Peyer's patch (tissue), 4 donors: Measurements from ENCODE around the gene PSD. TPM values are rescaled to one million over a fixed set of nuclear protein-coding genes. Genes with fewer than 3 reads are reported as not detected.

Source experiments
- DNase-seq, 3 donors: peaks; one replicate each; pipeline ENCODE4 v3.0.0-alpha.2; 2017 to 2019
- H3K27ac ChIP-seq, 4 donors: fragments of 200-600 bp; sonication (generic); one replicate each; pipeline ENCODE4 v1.5.1; 2016 to 2019
- H3K27me3 ChIP-seq, 2 donors: fragments of 200-600 bp; sonication (generic); one replicate each; pipeline ENCODE4 v1.5.1; 2019
- H3K36me3 ChIP-seq, 3 donors: fragments of 200-600 bp; sonication (generic); one replicate each; pipeline ENCODE4 v1.5.1; 2016 to 2019
- H3K4me1 ChIP-seq, 4 donors: fragments of 200-600 bp; sonication (generic); one replicate each; pipeline ENCODE4 v1.5.1; 2016 to 2019
- H3K4me3 ChIP-seq, 4 donors: fragments of 200-600 bp; sonication (generic); 1 replicate in 3 of 4; 2 replicates in 1 of 4; pipeline ENCODE4 v1.5.1; 2016 to 2019; ENCODE audit warnings: mild to moderate bottlenecking in 1 of 4
- H3K9me3 ChIP-seq, 4 donors: fragments of 200-600 bp; sonication (generic); one replicate each; pipeline ENCODE4 v1.5.1; 2016 to 2019; ENCODE audit warnings: mild to moderate bottlenecking in 1 of 4
- POLR2A ChIP-seq, 2 donors: fragments of 450-650 bp; IDR thresholded peaks; one replicate each; pipeline ENCODE4 v1.5.1; 2017; ENCODE audit warnings: antibody characterized with exemption in 2 of 2, mild to moderate bottlenecking in 2 of 2, moderate library complexity in 2 of 2
- total RNA-seq, 4 donors: library from RNA; depleted of rRNA; stranded (reverse); fragments of >200 nt; gene quantifications; one replicate each; pipeline ENCODE4 v1.1.0, GENCODE V29; 2016
- TF ChIP-seq, protein P1 (sequence below), 6 experiments: fragments of 450-650 bp in 4 of 6; fragments of 200-600 bp in 2 of 6; sonication (generic) in 1 of 6; IDR thresholded peaks; one replicate each; pipeline ENCODE4 v1.5.1; 2017 to 2019; ENCODE audit warnings: antibody characterized with exemption in 6 of 6, mild to moderate bottlenecking in 3 of 6, moderate library complexity in 1 of 6

PSD gene
- total RNA-seq, 4 donors from 2014 or later: 1.6 to 14.3 (median 6.3) TPM; not detected in 1

DNA sequence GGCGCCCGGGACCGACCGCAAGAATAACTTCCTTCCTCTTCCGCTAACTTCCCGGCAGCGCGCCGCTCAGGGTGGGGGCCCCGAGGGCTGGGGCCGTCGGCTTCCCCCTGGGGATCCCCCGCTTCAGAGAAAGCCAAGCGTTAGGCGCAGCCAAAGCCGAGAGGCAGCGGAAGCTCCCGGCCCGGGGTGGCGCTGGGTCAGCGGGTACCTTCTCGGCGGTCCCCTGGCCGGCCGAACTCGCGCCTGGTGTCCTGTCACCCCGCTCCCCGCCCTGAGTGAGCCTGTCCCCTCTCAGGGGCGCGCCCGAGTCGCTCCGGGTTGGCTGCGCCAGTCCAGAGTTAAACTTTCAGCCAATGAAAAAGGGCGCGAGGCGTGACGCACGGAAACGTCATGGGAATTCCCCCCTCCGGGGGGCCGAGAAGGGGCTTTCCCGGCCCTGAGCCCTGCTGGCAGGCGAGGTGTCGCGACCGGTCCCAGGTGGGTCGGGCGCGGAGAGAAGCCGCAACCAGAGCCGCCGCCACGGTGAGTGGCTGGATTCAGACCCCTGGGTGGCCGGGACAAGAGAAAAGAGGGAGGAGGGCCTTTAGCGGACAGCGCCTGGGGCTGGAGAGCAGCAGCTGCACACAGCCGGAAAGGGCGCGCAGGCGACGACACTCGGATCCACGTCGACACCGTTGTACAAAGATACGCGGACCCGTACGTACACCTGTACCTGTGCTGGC, 24.3 kb downstream of the PSD start:
- peaks cover 0 to 35% (median 23%) of the 10 kb centered on the region in 4 donors for H3K4me1 ChIP-seq
- H3K9me3 ChIP-seq: no peaks in the 10 kb centered on the region
- H3K27me3 ChIP-seq: no peaks in the 10 kb centered on the region
- peak overlapping the region; percentile 68 to 79 (median 69) for H3K4me3 ChIP-seq
- H3K27ac ChIP-seq: peak overlapping the region; percentile 95 to 97 (median 96)
- TF ChIP-seq POLR2A (IDR thresholded peaks at IDR 0.05): peak; percentile 51 to 85
- TF ChIP-seq, protein P1, sequence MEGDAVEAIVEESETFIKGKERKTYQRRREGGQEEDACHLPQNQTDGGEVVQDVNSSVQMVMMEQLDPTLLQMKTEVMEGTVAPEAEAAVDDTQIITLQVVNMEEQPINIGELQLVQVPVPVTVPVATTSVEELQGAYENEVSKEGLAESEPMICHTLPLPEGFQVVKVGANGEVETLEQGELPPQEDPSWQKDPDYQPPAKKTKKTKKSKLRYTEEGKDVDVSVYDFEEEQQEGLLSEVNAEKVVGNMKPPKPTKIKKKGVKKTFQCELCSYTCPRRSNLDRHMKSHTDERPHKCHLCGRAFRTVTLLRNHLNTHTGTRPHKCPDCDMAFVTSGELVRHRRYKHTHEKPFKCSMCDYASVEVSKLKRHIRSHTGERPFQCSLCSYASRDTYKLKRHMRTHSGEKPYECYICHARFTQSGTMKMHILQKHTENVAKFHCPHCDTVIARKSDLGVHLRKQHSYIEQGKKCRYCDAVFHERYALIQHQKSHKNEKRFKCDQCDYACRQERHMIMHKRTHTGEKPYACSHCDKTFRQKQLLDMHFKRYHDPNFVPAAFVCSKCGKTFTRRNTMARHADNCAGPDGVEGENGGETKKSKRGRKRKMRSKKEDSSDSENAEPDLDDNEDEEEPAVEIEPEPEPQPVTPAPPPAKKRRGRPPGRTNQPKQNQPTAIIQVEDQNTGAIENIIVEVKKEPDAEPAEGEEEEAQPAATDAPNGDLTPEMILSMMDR (IDR thresholded peaks at IDR 0.05): peak in 5 of 6 experiments; percentile 95 to 98 (median 96)
- no peaks in the 10 kb centered on the region for H3K36me3 ChIP-seq
- DNase-seq: peak; percentile 95 to 98 (median 96)

DNA sequence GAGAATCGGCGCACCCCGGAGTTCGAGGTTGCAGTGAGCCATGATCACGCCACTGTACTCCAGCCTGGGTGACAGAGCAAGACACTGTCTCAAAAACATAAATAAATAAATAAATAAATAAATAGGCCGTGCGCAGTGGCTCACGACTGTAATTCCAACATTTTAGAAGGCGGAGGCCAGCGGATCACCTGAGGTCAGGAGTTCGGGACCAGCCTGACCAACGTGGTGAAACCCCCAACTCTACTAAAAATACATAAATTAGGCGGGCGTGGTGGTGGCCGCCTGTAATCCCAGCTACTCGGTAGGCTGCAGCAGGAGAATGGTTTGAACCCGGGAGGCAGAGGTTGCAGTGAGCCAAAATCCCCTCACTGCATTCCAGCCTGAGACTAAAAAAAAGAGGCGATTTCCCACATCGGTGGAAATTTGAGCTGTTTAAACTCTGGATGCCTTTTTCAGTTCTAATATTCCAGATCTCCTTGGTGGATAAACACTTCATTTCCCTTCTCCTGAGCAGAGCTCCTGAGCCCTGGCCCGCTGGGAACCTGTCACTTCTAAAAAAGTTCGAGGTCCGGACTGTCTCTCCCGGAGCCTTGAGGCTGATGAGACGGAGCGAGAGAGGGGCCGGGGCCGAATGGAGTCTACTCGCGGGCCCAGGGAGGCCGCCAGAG, 25.0 kb downstream of the PSD start:
- TF ChIP-seq, protein P1 (IDR thresholded peaks at IDR 0.05): peak in 1 of 6 experiments; percentile 96
- TF ChIP-seq POLR2A (IDR thresholded peaks at IDR 0.05): no peak
- Histone ChIP-seq H3K9me3 (no peaks in the 10 kb centered on the region), H3K4me3 (peak overlapping the region; percentile 68 to 79 (median 69)), H3K4me1 (peaks cover 0 to 28% (median 17%) of the 10 kb centered on the region in 4 donors), H3K27ac (peak overlapping the region; percentile 95 to 97 (median 96)), H3K27me3 (no peaks in the 10 kb centered on the region), H3K36me3 (no peaks in the 10 kb centered on the region)
- no peak for DNase-seq

DNA sequence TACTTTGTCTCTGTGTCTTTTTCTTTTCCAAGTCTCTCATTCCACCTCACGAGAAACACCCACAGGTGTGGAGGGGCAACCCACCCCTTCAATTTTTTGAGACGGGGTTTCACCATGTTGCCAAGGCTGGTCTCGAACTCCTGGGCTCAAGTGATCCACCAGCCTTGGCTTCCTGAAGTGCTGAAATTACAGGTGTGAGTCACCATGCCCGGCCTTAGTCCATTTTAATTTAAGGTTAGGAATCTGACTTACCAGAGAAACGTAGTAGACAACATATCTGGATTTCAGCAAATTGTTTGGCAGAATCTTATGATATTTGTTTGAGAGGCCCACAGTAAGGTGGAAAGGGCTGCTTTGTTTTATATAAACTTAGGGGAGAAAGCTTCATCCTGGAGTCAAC, 26.3 kb downstream of the PSD start:
- H3K27me3 ChIP-seq: no peaks in the 10 kb centered on the region
- TF ChIP-seq, protein P1 (IDR thresholded peaks at IDR 0.05): no peak
- TF ChIP-seq POLR2A (IDR thresholded peaks at IDR 0.05): no peak
- no peak for DNase-seq

DNA sequence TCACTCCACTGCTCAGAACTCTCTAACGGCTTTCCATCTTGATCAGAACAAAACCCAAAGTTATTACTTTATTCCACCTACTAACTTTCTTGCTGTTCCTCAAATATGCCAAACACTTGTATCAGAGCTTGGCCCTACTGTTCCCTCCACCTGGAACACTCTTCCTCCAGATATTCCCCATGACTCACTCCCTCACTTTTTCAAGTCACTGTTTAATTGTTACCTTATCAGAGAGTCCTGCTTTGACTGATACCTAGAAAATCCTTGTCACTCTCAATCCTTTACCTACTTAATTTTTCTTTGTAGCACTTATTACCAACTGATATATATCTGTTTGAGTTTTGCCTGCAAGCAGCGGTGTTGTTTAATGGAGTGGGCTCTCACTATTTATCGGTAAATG, 28.7 kb downstream of the PSD start:
- peaks cover 0 to 6% (median 3%) of the 10 kb centered on the region in 4 donors for H3K4me1 ChIP-seq
- DNase-seq: no peak
- H3K9me3 ChIP-seq: no peaks in the 10 kb centered on the region
- H3K4me3 ChIP-seq: no peak overlapping the region
- no peaks in the 10 kb centered on the region for H3K36me3 ChIP-seq
- no peaks in the 10 kb centered on the region for H3K27me3 ChIP-seq
- no peak for TF ChIP-seq POLR2A (IDR thresholded peaks at IDR 0.05)
- TF ChIP-seq, protein P1 (IDR thresholded peaks at IDR 0.05): no peak
- H3K27ac ChIP-seq: no peak overlapping the region

More for the DNA sequence above, 26.3 kb downstream of the PSD start:
- Histone ChIP-seq H3K27ac (no peak overlapping the region), H3K4me1 (peaks cover 0 to 21% (median 15%) of the 10 kb centered on the region in 4 donors), H3K36me3 (no peaks in the 10 kb centered on the region), H3K4me3 (no peak overlapping the region), H3K9me3 (no peaks in the 10 kb centered on the region)

DNA sequence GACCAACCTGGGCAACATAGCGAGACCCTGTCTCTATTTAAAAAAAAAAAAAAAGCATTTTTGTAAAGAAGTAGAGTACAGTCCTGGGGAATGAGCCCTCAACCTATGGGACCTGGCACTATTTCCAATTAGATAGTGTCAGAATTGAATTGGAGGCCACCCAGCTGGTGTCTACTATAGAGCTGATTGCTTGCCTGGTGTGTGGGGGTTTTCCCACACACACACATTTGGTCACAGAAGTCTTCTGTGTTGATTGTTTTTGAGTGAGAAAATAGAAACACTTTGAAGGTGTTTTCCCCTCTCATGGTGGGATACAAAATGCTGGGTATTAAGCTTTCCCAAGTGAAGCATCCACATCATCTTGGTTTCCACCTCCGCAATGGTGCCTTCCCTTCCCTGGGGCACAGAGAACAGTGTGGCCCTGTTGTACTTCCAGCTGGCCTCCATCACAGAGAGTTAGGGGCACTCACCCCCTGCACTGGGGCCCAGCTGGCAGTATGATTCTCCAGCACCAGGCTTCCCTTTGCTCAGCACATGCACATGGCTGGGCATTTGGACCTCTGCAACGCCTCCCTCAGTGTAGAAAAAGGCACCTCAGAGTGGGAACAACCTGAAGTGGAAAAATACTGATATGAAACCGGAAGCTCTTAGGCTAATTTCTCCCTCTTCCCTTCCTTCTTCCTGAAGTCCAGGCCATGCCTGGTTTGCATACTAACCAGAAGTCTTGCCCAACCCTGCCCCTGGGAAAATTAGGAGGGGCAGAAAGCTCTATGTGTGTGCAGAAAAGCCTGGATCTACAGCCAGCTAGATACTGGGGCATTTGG, 33.8 kb downstream of the PSD start:
- Histone ChIP-seq H3K9me3 (no peaks in the 10 kb centered on the region), H3K27ac (no peak overlapping the region), H3K27me3 (no peaks in the 10 kb centered on the region), H3K4me3 (no peak overlapping the region), H3K4me1 (no peaks in the 10 kb centered on the region), H3K36me3 (peaks cover 0 to 33% (median 0%) of the 10 kb centered on the region in 3 donors)
- no peak for DNase-seq
- TF ChIP-seq, protein P1 (IDR thresholded peaks at IDR 0.05): no peak
- no peak for TF ChIP-seq POLR2A (IDR thresholded peaks at IDR 0.05)
